Breast epithelium (tissue), 4 donors: ENCODE data around the gene NUSAP1. TPM values are rescaled to one million over a fixed set of nuclear protein-coding genes. Genes with fewer than 3 reads are reported as not detected.
"Not testable (repeated sequence)": the region's sequence is repeated elsewhere in the genome, so short reads cannot be mapped to it uniquely, and the experiment has no call there.

Experiments used
- DNase-seq, 2 donors: peaks; one replicate each; pipeline ENCODE4 v3.0.0-alpha.2; 2019; ENCODE audit warnings: low spot score in 2 of 2
- H3K27ac ChIP-seq, 2 donors: fragments of 200-600 bp; sonication (generic) in 1 of 2; one replicate each; pipeline ENCODE4 v1.5.1; 2016 to 2019; ENCODE audit warnings: mild to moderate bottlenecking in 1 of 2
- H3K27me3 ChIP-seq, 2 donors: fragments of 200-600 bp; sonication (generic) in 1 of 2; one replicate each; pipeline versions ENCODE4 v1.5.1 to v1.6.0; 2017 to 2019; ENCODE audit warnings: control low read depth in 1 of 2, mild to moderate bottlenecking in 1 of 2
- H3K36me3 ChIP-seq: fragments of 200-600 bp; one replicate; pipeline ENCODE4 v1.5.1; 2019
- H3K4me1 ChIP-seq, 2 donors: fragments of 200-600 bp; sonication (generic); one replicate each; pipeline ENCODE4 v1.5.1; 2016 to 2019; ENCODE audit warnings: control low read depth in 1 of 2
- H3K4me3 ChIP-seq, 3 donors: fragments of 200-600 bp; sonication (generic); 1 replicate in 2 of 3; 2 replicates in 1 of 3; pipeline ENCODE4 v1.5.1; 2016 to 2019; ENCODE audit warnings: mild to moderate bottlenecking in 3 of 3, moderate library complexity in 2 of 3
- H3K9me3 ChIP-seq, 2 donors: fragments of 200-600 bp; sonication (generic) in 1 of 2; one replicate each; pipeline ENCODE4 v1.5.1; 2016 to 2019; ENCODE audit warnings: control low read depth in 1 of 2
- POLR2A ChIP-seq: fragments of 450-650 bp; IDR thresholded peaks from one replicate; pipeline ENCODE4 v1.6.1; 2016; ENCODE audit warnings: antibody characterized with exemption, mild to moderate bottlenecking, moderate library complexity
- POLR2AphosphoS5 ChIP-seq, 3 donors: sonication (generic); formaldehyde crosslinking; IDR thresholded peaks; one replicate each; pipeline ENCODE4 v1.6.1; 2017; ENCODE audit warnings: antibody characterized with exemption in 3 of 3
- intact Hi-C: fragments of 100-400 bp; cut with DNase I; formaldehyde crosslinking; loops from one replicate; pipeline ENCODE4 v1.15.1; 2023; ENCODE audit warnings: low total_unique reads
- total RNA-seq, 3 donors: library from RNA; depleted of rRNA; stranded (reverse); fragments of >200 nt; gene quantifications; one replicate each; pipeline ENCODE4 v1.1.0, GENCODE V29; 2016
- TF ChIP-seq, protein P1 (sequence below), 3 donors: fragments of 450-650 bp; IDR thresholded peaks; one replicate each; pipeline ENCODE4 v1.5.1; 2016 to 2017; ENCODE audit warnings: antibody characterized with exemption in 3 of 3, mild to moderate bottlenecking in 3 of 3, moderate library complexity in 3 of 3

NUSAP1 gene, protein sequence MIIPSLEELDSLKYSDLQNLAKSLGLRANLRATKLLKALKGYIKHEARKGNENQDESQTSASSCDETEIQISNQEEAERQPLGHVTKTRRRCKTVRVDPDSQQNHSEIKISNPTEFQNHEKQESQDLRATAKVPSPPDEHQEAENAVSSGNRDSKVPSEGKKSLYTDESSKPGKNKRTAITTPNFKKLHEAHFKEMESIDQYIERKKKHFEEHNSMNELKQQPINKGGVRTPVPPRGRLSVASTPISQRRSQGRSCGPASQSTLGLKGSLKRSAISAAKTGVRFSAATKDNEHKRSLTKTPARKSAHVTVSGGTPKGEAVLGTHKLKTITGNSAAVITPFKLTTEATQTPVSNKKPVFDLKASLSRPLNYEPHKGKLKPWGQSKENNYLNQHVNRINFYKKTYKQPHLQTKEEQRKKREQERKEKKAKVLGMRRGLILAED
- 1 to 10 TPM; 5.0 to 8.2 (median 6.9) TPM for total RNA-seq

DNA sequence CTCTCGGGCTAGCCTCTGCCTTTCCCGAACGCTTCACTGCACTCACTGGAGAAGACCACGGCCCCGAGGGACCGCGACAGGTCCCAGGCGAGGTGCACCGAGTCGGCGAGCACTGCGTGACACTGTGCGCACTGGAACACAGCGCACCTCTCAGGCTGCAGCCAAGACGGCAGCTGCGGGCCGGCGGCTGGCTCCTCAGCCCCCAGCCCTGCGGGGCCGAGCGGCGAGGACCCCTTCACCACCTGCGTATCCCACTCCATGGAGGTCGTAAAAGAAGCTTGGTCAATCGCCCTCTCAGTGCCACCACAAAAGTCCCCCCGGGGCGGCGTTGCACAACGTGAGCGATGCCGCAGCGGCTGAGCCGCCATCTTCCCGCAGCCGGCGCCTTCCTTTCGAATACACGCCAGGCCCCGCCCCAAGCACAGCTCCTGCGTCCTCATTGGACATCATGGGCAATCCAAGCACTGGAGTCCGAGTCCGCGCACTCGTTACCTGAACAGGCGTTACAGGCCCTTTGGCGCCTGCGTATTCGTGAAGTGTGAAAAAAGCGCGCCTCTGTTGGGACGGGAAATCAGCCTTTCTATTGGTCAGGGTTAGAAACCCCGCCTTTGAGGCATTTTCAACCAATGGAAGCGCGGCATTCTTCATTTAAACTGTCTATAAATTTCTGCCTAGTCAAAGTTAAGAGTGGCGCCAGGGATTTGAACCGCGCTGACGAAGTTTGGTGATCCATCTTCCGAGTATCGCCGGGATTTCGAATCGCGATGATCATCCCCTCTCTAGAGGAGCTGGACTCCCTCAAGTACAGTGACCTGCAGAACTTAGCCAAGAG, at the start of gene NUSAP1, which contains the start of gene OIP5:
Gene NUSAP1 (plus strand): TSS at position 688 of the 832 bp plus-strand sequence. CDS start 77 bp downstream, at position 765.
Gene OIP5 (minus strand): TSS at position 398 of the 832 bp plus-strand sequence. CDS start 30 bp downstream, at position 368.
- H3K9me3 ChIP-seq, result no peaks in the 10 kb centered on the region
- H3K27me3 ChIP-seq, result no peaks in the 10 kb centered on the region
- H3K36me3 ChIP-seq, result no peaks in the 10 kb centered on the region
- peak within 1 kb of the TSS; percentile 54 to 70 for H3K27ac ChIP-seq
- H3K4me1 ChIP-seq, result peaks cover 3 to 4% of the 10 kb centered on the region in 2 donors
- intact Hi-C loops, result no loop called here
- DNase-seq, result peak; percentile 96 to 98
- TF ChIP-seq POLR2AphosphoS5 (IDR thresholded peaks at IDR 0.05) (peak in 2 of 3 donors; percentile 34 to 36), POLR2A (no peak)
- TF ChIP-seq, protein P1, sequence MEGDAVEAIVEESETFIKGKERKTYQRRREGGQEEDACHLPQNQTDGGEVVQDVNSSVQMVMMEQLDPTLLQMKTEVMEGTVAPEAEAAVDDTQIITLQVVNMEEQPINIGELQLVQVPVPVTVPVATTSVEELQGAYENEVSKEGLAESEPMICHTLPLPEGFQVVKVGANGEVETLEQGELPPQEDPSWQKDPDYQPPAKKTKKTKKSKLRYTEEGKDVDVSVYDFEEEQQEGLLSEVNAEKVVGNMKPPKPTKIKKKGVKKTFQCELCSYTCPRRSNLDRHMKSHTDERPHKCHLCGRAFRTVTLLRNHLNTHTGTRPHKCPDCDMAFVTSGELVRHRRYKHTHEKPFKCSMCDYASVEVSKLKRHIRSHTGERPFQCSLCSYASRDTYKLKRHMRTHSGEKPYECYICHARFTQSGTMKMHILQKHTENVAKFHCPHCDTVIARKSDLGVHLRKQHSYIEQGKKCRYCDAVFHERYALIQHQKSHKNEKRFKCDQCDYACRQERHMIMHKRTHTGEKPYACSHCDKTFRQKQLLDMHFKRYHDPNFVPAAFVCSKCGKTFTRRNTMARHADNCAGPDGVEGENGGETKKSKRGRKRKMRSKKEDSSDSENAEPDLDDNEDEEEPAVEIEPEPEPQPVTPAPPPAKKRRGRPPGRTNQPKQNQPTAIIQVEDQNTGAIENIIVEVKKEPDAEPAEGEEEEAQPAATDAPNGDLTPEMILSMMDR (IDR thresholded peaks at IDR 0.05), result peak; percentile 75 to 80 (median 78)
- peak within 1 kb of the TSS; percentile 58 to 72 (median 61) for H3K4me3 ChIP-seq

DNA sequence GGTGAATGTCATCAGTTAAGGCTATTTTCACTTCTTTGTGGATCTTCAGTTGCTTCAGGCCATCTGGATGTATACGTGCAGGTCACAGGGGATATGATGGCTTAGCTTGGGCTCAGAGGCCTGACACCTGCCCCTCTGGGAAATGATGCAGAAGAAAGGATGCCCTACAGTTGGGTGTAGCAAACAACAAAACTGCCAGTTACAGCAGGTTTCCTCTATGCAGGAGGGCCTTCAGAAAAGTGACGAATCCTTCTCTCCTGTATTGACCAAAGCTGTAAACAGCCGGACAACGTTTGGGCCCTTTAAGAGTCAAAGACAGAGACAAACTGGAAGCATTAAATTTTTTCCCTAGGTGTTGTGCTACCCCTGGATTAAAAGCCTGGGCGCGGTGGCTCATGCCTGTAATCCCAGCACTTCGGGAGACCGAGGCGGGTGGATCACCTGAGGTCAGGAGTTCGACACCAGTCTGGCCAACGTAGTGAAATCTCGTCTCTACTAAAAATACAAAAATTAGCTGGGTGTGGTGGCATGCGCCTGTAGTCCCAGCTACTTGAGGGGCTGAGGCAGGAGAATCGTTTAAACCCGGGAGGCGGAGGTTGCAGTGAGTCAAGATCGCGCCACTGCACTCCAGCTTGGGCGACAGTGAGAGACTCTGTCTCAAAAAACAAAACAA, 49.6 kb upstream of the NUSAP1 start:
- peak overlapping the region; percentile 83 to 95 (median 90) for H3K4me3 ChIP-seq
- intact Hi-C loops, DNase-seq, H3K36me3 ChIP-seq, H3K4me1 ChIP-seq, H3K27me3 ChIP-seq, H3K9me3 ChIP-seq: not testable (repeated sequence)
- H3K27ac ChIP-seq, result peak overlapping the region; percentile 92 to 93

DNA sequence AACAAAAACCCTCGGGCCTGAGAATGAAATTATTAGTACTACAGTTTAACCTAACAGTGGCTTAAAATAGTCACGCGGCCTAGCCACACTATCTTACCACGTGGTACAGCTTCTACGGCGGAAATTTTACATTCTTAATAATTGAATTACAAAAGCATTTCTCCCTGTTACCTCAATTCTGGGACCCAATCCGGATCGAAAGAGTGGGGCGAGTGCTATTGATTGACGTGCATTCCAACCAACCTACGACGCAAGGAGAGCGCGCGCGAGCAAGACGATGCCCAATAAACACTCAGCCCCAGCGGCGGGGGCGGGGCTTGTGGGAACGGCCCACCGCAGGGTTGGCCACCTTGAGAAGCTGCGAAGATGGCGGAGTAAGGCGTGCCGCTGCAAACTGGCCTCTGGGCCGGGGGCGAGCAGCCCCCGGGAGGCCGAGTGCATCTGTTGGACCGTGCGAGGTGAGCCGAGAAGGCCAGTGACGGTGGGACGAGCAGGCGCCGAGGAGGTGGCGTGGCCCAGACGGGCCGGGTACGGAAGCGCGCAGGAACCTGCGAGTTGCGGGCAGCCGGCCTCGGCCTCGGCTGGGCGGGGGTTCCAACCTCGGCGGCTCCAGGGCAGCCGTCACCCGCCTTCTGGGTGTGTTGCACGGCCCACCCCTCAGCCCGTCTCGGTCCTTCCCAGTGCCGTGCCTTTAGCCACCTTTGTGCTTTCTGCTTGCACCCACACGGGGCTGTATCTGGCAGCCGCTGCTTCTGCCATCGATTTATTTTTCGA, 48.8 kb upstream of the NUSAP1 start:
- H3K36me3 ChIP-seq, result no peaks in the 10 kb centered on the region
- TF ChIP-seq, protein P1 (IDR thresholded peaks at IDR 0.05), result peak in 1 of 3 donors; percentile 7
- peak; percentile 70 to 84 (median 84) for TF ChIP-seq POLR2AphosphoS5 (IDR thresholded peaks at IDR 0.05)
- peak; percentile 83 for TF ChIP-seq POLR2A
- H3K27me3 ChIP-seq, result no peaks in the 10 kb centered on the region
- DNase-seq, result peak; percentile 97 to 98
- H3K4me3 ChIP-seq, result peak overlapping the region; percentile 83 to 95 (median 90)
- no peaks in the 10 kb centered on the region for H3K9me3 ChIP-seq
- H3K27ac ChIP-seq, result peak overlapping the region; percentile 92 to 93
- no peaks in the 10 kb centered on the region for H3K4me1 ChIP-seq
- intact Hi-C loops, result no loop called here

DNA sequence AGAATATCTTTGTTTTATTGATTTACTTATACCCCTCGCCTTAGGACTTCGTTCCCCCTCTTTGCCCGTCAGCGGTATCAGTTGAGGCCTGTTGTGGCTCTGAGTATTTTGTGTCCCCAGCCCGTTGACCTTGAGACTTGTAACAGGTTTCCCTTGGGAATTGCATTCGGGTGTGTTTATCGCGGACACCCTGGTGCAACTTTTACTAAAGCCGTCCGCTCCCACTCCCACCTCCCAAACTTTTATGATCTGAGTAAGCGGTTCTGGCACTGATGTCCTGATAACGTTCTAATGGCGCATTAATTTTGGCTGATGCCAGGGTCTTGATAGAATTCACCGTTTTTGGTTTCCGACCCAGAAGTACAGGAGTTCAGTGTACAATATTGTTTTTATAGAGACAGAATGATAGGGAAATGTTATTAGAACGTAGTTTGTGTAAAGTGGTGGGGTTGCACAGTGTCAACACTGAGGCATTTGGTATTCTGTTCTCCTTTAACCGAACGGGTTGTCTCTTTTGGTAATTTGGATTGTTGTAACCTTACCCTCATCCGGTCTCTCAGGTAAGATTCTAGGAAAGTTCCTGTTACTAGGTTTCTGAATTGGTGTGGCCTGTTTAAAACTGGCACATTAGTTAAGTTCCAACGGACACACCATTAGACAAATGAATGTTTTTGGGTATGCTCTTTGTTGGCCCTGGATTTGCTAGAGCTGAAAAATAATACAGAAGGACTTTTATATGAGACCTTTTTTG, 48.1 kb upstream of the NUSAP1 start:
- intact Hi-C loops, result no loop called here

More for the DNA sequence above, 48.1 kb upstream of the NUSAP1 start:
- TF ChIP-seq POLR2A (no peak), POLR2AphosphoS5 (IDR thresholded peaks at IDR 0.05) (no peak)
- TF ChIP-seq, protein P1 (IDR thresholded peaks at IDR 0.05), result no peak
- H3K36me3 ChIP-seq, result no peaks in the 10 kb centered on the region
- no peak for DNase-seq
- no peaks in the 10 kb centered on the region for H3K27me3 ChIP-seq
- H3K4me1 ChIP-seq, result no peaks in the 10 kb centered on the region
- peak overlapping the region; percentile 83 to 95 (median 90) for H3K4me3 ChIP-seq
- no peaks in the 10 kb centered on the region for H3K9me3 ChIP-seq
- peak overlapping the region; percentile 92 to 93 for H3K27ac ChIP-seq
